Measurements from ENCODE around the gene CEP350. TPM values are rescaled to one million over a fixed set of nuclear protein-coding genes. Genes with fewer than 3 reads are reported as not detected.

CEP350 gene
- total RNA-seq, 1 donor from 2014 or later: 31.1 TPM

- Histone ChIP-seq H3K36me3 (ENCODE audit: control insufficient read depth, insufficient read depth, low read length) (peaks cover 3% of the 10 kb centered on the region), H3K4me3 (ENCODE audit: low read depth, low read length) (no peak overlapping the region), H3K27me3 (ENCODE audit: control insufficient read depth, insufficient read depth, low read length) (no peaks in the 10 kb centered on the region)
- no peak for FAIRE-seq
- DNase-seq (ENCODE audit: low read depth): no peak
- TF ChIP-seq CTCF (IDR thresholded peaks at IDR 0.05; ENCODE audit: insufficient read depth, low read length, severe bottlenecking): no peak
Observed at GRCh38 chr1:180029524-180030135, 75.0 kb downstream of the CEP350 start.

- peaks cover 3% of the 10 kb centered on the region for H3K36me3 ChIP-seq (ENCODE audit: control insufficient read depth, insufficient read depth, low read length)
- no peak for FAIRE-seq
Observed at GRCh38 chr1:180031664-180032063, 77.1 kb downstream of the CEP350 start.

GRCh38 chr1:180033390-180033789 lies 78.8 kb downstream of the CEP350 start:
- no peak for FAIRE-seq

More at GRCh38 chr1:180031664-180032063, 77.1 kb downstream of the CEP350 start:
- no peak for DNase-seq (ENCODE audit: low read depth)
- no peak overlapping the region for H3K4me3 ChIP-seq (ENCODE audit: low read depth, low read length)
- no peaks in the 10 kb centered on the region for H3K27me3 ChIP-seq (ENCODE audit: control insufficient read depth, insufficient read depth, low read length)
- TF ChIP-seq CTCF (IDR thresholded peaks at IDR 0.05; ENCODE audit: insufficient read depth, low read length, severe bottlenecking): no peak

GRCh38 chr1:180040034-180040433 lies 85.4 kb downstream of the CEP350 start:
- Histone ChIP-seq H3K27me3 (ENCODE audit: control insufficient read depth, insufficient read depth, low read length) (no peaks in the 10 kb centered on the region), H3K36me3 (ENCODE audit: control insufficient read depth, insufficient read depth, low read length) (peaks cover 4% of the 10 kb centered on the region), H3K4me3 (ENCODE audit: low read depth, low read length) (no peak overlapping the region)
- no peak for TF ChIP-seq CTCF (IDR thresholded peaks at IDR 0.05; ENCODE audit: insufficient read depth, low read length, severe bottlenecking)
- DNase-seq (ENCODE audit: low read depth) (no peak), FAIRE-seq (no peak)

More at GRCh38 chr1:180033390-180033789, 78.8 kb downstream of the CEP350 start:
- H3K4me3 ChIP-seq (ENCODE audit: low read depth, low read length): no peak overlapping the region
- H3K27me3 ChIP-seq (ENCODE audit: control insufficient read depth, insufficient read depth, low read length): no peaks in the 10 kb centered on the region
- H3K36me3 ChIP-seq (ENCODE audit: control insufficient read depth, insufficient read depth, low read length): peaks cover 3% of the 10 kb centered on the region
- DNase-seq (ENCODE audit: low read depth): no peak
- no peak for TF ChIP-seq CTCF (IDR thresholded peaks at IDR 0.05; ENCODE audit: insufficient read depth, low read length, severe bottlenecking)

GRCh38 chr1:180041582-180041981 lies 87.0 kb downstream of the CEP350 start:
- TF ChIP-seq CTCF (IDR thresholded peaks at IDR 0.05; ENCODE audit: insufficient read depth, low read length, severe bottlenecking): no peak
- Histone ChIP-seq H3K4me3 (ENCODE audit: low read depth, low read length) (no peak overlapping the region), H3K27me3 (ENCODE audit: control insufficient read depth, insufficient read depth, low read length) (no peaks in the 10 kb centered on the region), H3K36me3 (ENCODE audit: control insufficient read depth, insufficient read depth, low read length) (peaks cover 6% of the 10 kb centered on the region)
- DNase-seq (ENCODE audit: low read depth) (no peak), FAIRE-seq (no peak)
